Measurements from ENCODE around the gene YWHAH.

YWHAH gene

GRCh38 chr22:31956360-31956759, 12.0 kb downstream of the YWHAH start:
- Histone ChIP-seq H3K27ac (ENCODE audit: insufficient read depth, low read length, poor library complexity, severe bottlenecking) (peak overlapping the region; percentile 57), H3K27me3 (replicated peaks; ENCODE audit: control insufficient read depth, insufficient read depth, low read length, poor library complexity, severe bottlenecking) (no peaks in the 10 kb centered on the region), H3K4me1 (ENCODE audit: control insufficient read depth, insufficient read depth, low read length, poor library complexity, severe bottlenecking) (peaks cover 67% of the 10 kb centered on the region), H3K9me3 (ENCODE audit: control insufficient read depth, low read length) (no peaks in the 10 kb centered on the region), H3K4me3 (ENCODE audit: insufficient read depth, low read depth, low read length, poor library complexity, severe bottlenecking) (no peak overlapping the region), H3K36me3 (ENCODE audit: control insufficient read depth, insufficient read depth, low read length) (peaks cover 3% of the 10 kb centered on the region)
- no peak for DNase-seq

DNA sequence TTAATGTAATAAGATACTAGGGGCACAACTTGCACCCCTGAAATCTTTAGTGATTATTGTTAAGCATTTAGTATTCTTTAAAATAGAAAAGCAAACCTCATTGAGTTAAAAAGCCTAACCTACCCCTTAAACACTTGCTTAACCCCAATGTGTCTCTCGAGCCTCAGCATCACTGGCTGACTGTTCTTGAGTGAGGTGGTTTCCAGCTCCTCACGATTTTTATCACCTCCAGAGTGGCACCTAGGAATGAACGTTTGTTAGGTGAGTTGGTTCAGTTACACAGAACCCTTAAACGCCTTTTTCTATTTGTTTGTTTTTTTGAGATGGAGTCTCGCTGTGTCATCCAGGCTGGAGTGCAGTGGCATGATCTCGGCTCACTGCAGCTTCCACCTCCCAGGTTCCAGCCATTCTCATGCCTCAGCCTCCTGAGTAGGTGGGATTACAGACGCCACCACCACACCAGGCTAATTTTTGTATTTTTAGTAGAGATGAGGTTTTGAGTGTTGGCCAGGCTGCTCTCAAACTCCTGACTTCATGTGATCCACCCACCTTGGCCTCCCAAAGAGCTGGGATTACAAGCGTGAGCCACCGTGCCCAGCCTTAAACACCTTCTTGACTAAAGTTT, 13.7 kb downstream of the YWHAH start:
- Histone ChIP-seq H3K4me3 (ENCODE audit: insufficient read depth, low read depth, low read length, poor library complexity, severe bottlenecking) (no peak overlapping the region), H3K9me3 (ENCODE audit: control insufficient read depth, low read length) (no peaks in the 10 kb centered on the region), H3K36me3 (ENCODE audit: control insufficient read depth, insufficient read depth, low read length) (peaks cover 3% of the 10 kb centered on the region), H3K27ac (ENCODE audit: insufficient read depth, low read length, poor library complexity, severe bottlenecking) (peak overlapping the region; percentile 68), H3K27me3 (replicated peaks; ENCODE audit: control insufficient read depth, insufficient read depth, low read length, poor library complexity, severe bottlenecking) (no peaks in the 10 kb centered on the region), H3K4me1 (ENCODE audit: control insufficient read depth, insufficient read depth, low read length, poor library complexity, severe bottlenecking) (peaks cover 57% of the 10 kb centered on the region)
- peak in 1 of 3 donors; percentile 31 for DNase-seq

DNA sequence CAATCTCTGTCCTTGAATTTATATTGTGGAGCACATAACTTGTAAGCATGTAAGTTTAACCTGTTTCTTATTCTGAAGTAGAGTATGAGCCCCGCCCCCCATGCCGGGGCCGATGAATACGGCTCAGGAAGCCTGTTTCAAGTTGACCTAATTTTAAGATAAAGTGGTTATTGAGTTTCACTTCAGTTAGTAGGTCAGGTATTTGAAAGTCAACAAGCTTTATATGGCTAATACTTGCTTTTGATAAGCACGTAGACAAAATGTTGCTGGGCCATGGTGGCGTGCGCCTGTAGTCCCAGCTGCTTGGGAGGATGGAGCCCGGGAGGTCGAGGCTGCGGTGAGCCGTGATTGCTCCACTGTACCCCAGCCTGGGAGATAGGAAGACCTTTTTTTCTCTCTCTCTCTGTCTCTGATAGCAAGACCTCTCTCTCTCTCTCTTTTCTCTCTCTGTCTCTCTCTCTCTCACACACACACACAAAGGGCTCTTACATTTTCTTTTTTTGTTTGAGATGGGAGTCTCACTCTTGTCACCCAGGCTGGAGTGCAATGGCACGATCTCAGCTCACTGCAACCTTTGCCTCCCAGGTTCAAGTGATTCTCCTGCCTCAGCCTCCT, 14.4 kb downstream of the YWHAH start:
- H3K9me3 ChIP-seq (ENCODE audit: control insufficient read depth, low read length): no peaks in the 10 kb centered on the region
- peaks cover 51% of the 10 kb centered on the region for H3K4me1 ChIP-seq (ENCODE audit: control insufficient read depth, insufficient read depth, low read length, poor library complexity, severe bottlenecking)
- H3K4me3 ChIP-seq (ENCODE audit: insufficient read depth, low read depth, low read length, poor library complexity, severe bottlenecking): no peak overlapping the region
- peaks cover 3% of the 10 kb centered on the region for H3K36me3 ChIP-seq (ENCODE audit: control insufficient read depth, insufficient read depth, low read length)
- H3K27me3 ChIP-seq (replicated peaks; ENCODE audit: control insufficient read depth, insufficient read depth, low read length, poor library complexity, severe bottlenecking): no peaks in the 10 kb centered on the region
- DNase-seq: peak; percentile 38 to 48 (median 40)
- peak overlapping the region; percentile 68 for H3K27ac ChIP-seq (ENCODE audit: insufficient read depth, low read length, poor library complexity, severe bottlenecking)

GRCh38 chr22:31960767-31961166, 16.4 kb downstream of the YWHAH start:
- H3K27me3 ChIP-seq (replicated peaks; ENCODE audit: control insufficient read depth, insufficient read depth, low read length, poor library complexity, severe bottlenecking): no peaks in the 10 kb centered on the region
- H3K36me3 ChIP-seq (ENCODE audit: control insufficient read depth, insufficient read depth, low read length): peaks cover 3% of the 10 kb centered on the region
- peaks cover 32% of the 10 kb centered on the region for H3K4me1 ChIP-seq (ENCODE audit: control insufficient read depth, insufficient read depth, low read length, poor library complexity, severe bottlenecking)
- DNase-seq: no peak
- H3K4me3 ChIP-seq (ENCODE audit: insufficient read depth, low read depth, low read length, poor library complexity, severe bottlenecking): no peak overlapping the region
- no peak overlapping the region for H3K27ac ChIP-seq (ENCODE audit: insufficient read depth, low read length, poor library complexity, severe bottlenecking)
- no peaks in the 10 kb centered on the region for H3K9me3 ChIP-seq (ENCODE audit: control insufficient read depth, low read length)

- H3K4me1 ChIP-seq (ENCODE audit: control insufficient read depth, insufficient read depth, low read length, poor library complexity, severe bottlenecking): peaks cover 18% of the 10 kb centered on the region
- no peaks in the 10 kb centered on the region for H3K27me3 ChIP-seq (replicated peaks; ENCODE audit: control insufficient read depth, insufficient read depth, low read length, poor library complexity, severe bottlenecking)
- H3K27ac ChIP-seq (ENCODE audit: insufficient read depth, low read length, poor library complexity, severe bottlenecking): no peak overlapping the region
Measured at GRCh38 chr22:31962387-31963125, 18.2 kb downstream of the YWHAH start.

GRCh38 chr22:31968022-31968421, 23.7 kb downstream of the YWHAH start:
- Histone ChIP-seq H3K36me3 (ENCODE audit: control insufficient read depth, insufficient read depth, low read length) (no peaks in the 10 kb centered on the region), H3K9me3 (ENCODE audit: control insufficient read depth, low read length) (no peaks in the 10 kb centered on the region), H3K4me3 (ENCODE audit: insufficient read depth, low read depth, low read length, poor library complexity, severe bottlenecking) (no peak overlapping the region), H3K27ac (ENCODE audit: insufficient read depth, low read length, poor library complexity, severe bottlenecking) (no peak overlapping the region), H3K27me3 (replicated peaks; ENCODE audit: control insufficient read depth, insufficient read depth, low read length, poor library complexity, severe bottlenecking) (no peaks in the 10 kb centered on the region), H3K4me1 (ENCODE audit: control insufficient read depth, insufficient read depth, low read length, poor library complexity, severe bottlenecking) (peaks cover 8% of the 10 kb centered on the region)
- DNase-seq: no peak

More at GRCh38 chr22:31962387-31963125, 18.2 kb downstream of the YWHAH start:
- no peak for DNase-seq
- no peaks in the 10 kb centered on the region for H3K9me3 ChIP-seq (ENCODE audit: control insufficient read depth, low read length)
- no peaks in the 10 kb centered on the region for H3K36me3 ChIP-seq (ENCODE audit: control insufficient read depth, insufficient read depth, low read length)
- H3K4me3 ChIP-seq (ENCODE audit: insufficient read depth, low read depth, low read length, poor library complexity, severe bottlenecking): no peak overlapping the region

DNA sequence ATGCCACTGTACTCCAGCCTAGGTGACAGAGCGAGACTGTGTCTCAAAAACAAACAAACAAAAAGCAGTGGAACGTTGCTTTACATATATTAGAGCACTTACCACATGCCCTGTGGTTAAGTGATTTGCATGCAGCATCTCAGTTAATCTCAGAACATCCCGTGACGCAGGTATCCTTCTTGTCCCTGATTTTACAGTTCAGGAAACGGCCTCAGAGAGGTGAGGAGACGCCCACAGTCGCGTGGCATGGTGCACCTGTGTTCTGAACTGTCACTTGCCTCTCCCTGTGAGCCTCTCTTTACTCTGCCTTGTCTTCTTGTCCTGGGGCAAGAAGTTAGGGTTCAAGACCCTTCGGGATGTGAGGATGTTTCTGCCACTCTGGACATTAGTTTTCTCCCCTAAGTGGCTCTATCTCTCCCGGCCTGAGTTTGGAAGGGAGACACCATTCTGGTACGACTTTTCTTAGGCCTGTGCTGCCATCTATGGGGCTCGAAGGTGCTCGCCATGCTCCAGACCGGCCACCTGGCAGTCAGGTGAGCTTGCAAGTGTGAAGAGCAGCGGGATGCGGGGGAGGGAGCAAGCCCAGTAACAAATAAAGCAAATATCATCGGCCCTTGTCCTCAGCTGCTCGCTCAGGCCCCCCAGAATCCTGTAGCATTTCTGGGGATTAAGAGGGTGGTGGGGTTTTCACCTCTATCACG, 25.6 kb downstream of the YWHAH start:
- DNase-seq: peak; percentile 55 to 59 (median 58)
- Histone ChIP-seq H3K9me3 (ENCODE audit: control insufficient read depth, low read length) (no peaks in the 10 kb centered on the region), H3K27ac (ENCODE audit: insufficient read depth, low read length, poor library complexity, severe bottlenecking) (no peak overlapping the region), H3K4me1 (ENCODE audit: control insufficient read depth, insufficient read depth, low read length, poor library complexity, severe bottlenecking) (peaks cover 8% of the 10 kb centered on the region), H3K27me3 (replicated peaks; ENCODE audit: control insufficient read depth, insufficient read depth, low read length, poor library complexity, severe bottlenecking) (no peaks in the 10 kb centered on the region), H3K36me3 (ENCODE audit: control insufficient read depth, insufficient read depth, low read length) (no peaks in the 10 kb centered on the region), H3K4me3 (ENCODE audit: insufficient read depth, low read depth, low read length, poor library complexity, severe bottlenecking) (peak overlapping the region; percentile 46)

DNA sequence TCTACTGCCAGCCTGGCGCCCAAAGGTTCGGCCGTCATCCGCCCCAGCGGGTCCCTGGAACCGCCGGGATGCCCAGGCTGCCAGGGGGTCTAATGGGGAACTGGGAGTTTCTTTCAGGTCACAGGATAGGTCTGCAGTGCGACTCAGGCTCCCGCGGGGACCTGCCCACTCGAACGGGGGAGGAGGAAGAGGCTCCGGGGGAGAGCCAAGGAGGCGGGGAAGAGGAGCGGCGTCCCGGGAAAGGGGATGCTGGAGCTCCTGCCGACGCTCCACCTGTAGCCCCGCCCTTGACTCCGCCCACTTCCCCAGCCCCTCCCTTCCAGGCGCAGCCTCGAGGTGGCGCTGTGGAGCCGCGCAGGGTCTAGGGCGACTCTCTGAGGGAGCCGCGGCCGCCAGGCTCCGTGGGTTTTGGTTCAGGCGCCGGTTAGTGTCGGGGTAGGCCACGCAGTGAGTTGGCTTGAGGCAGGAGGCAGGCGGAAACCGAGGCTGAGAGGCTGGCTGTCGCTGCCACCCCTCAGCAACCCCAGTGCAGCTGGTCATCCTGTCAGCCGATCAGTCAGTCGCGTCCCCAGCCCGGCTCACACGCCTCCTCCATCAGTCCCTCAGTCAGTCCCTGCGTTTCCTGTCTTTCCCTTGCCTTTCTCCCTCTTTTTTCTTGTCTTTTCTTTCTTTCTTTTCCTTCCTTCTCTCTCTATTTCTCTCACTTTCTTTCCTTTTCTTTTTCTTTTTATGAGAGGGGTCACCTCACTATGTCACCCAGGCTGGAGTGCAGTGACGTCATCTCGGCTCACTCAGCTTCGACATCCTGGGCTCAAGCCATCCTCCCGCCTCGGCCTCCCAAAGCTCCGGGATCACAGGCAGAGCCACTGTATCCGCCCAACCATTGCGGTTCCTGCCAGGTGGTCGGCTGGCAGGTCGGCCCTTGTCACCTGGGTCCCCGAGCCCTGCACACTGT, 26.4 kb downstream of the YWHAH start:
- H3K9me3 ChIP-seq (ENCODE audit: control insufficient read depth, low read length): no peaks in the 10 kb centered on the region
- peak overlapping the region; percentile 46 for H3K4me3 ChIP-seq (ENCODE audit: insufficient read depth, low read depth, low read length, poor library complexity, severe bottlenecking)
- peak; percentile 83 to 87 (median 86) for DNase-seq
- H3K27me3 ChIP-seq (replicated peaks; ENCODE audit: control insufficient read depth, insufficient read depth, low read length, poor library complexity, severe bottlenecking): no peaks in the 10 kb centered on the region
- peaks cover 8% of the 10 kb centered on the region for H3K4me1 ChIP-seq (ENCODE audit: control insufficient read depth, insufficient read depth, low read length, poor library complexity, severe bottlenecking)
- no peak overlapping the region for H3K27ac ChIP-seq (ENCODE audit: insufficient read depth, low read length, poor library complexity, severe bottlenecking)
- no peaks in the 10 kb centered on the region for H3K36me3 ChIP-seq (ENCODE audit: control insufficient read depth, insufficient read depth, low read length)

DNA sequence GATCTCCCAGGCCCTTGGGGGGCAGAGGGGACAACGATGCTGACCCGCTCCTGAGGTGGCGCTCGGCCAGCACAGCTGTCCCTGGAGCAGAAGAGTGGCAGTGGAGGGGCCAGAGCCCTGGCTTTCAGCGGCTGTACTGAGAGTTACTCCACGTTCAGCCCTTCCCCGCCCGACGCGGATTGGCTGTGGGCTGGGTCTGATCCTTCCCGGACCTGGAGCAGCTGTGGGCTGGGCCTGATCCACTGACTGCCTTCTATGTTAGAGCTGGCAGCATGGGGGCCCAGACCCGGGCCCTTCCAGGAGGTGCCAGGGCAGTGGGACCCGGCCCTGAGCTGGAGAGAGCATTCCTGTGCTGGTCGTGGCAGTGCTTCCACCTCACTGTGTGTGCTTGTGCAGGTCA, 27.8 kb downstream of the YWHAH start:
- Histone ChIP-seq H3K4me1 (ENCODE audit: control insufficient read depth, insufficient read depth, low read length, poor library complexity, severe bottlenecking) (peaks cover 8% of the 10 kb centered on the region), H3K9me3 (ENCODE audit: control insufficient read depth, low read length) (no peaks in the 10 kb centered on the region), H3K4me3 (ENCODE audit: insufficient read depth, low read depth, low read length, poor library complexity, severe bottlenecking) (no peak overlapping the region), H3K27me3 (replicated peaks; ENCODE audit: control insufficient read depth, insufficient read depth, low read length, poor library complexity, severe bottlenecking) (no peaks in the 10 kb centered on the region), H3K27ac (ENCODE audit: insufficient read depth, low read length, poor library complexity, severe bottlenecking) (no peak overlapping the region), H3K36me3 (ENCODE audit: control insufficient read depth, insufficient read depth, low read length) (no peaks in the 10 kb centered on the region)
- no peak for DNase-seq
